OCI-LY3 (cell line): ENCODE data around the gene ZHX3.

Experiments
- H2AFZ ChIP-seq: fragments of 200-600, 300-600 bp; shearing (Covaris generic); 2 replicates; pipeline ENCODE4 v1.6.0; 2014; ENCODE audit warnings: antibody characterized with exemption, low read depth, low read length
- H3K27ac ChIP-seq: fragments of 200-600, 300-600 bp; sonication (generic); 2 replicates; pipeline ENCODE4 v1.5.1; 2014; ENCODE audit warnings: mild to moderate bottlenecking, low read length, moderate library complexity, mixed read lengths
- H3K27me3 ChIP-seq: fragments of 200-600, 300-600 bp; sonication (generic); 2 replicates; pipeline ENCODE4 v1.6.1; 2014; ENCODE audit warnings: low read depth, low read length, mixed read lengths
- H3K36me3 ChIP-seq: fragments of 200-600, 300-600 bp; sonication (generic); replicated peaks from 2 replicates; pipeline ENCODE3; 2014; ENCODE audit warnings: low read depth, low read length, mixed read lengths
- H3K4me1 ChIP-seq: fragments of 300-600, 200-600 bp; sonication (generic); 2 replicates; pipeline ENCODE4 v1.6.1; 2014; ENCODE audit warnings: low read length, mixed read lengths
- H3K4me2 ChIP-seq: fragments of 200-600, 300-600 bp; sonication (generic); 2 replicates; pipeline ENCODE4 v1.6.1; 2014; ENCODE audit warnings: low read length, mixed read lengths
- H3K4me3 ChIP-seq: fragments of 300-600, 200-600 bp; sonication (generic); 2 replicates; pipeline ENCODE4 v1.5.1; 2014; ENCODE audit warnings: antibody characterized with exemption, mild to moderate bottlenecking, low read length, moderate library complexity
- H3K79me2 ChIP-seq: fragments of 300-600, 200-600 bp; shearing (Covaris generic); 2 replicates; pipeline ENCODE4 v1.6.1; 2014; ENCODE audit warnings: mild to moderate bottlenecking, low read length, mixed read lengths
- H3K9ac ChIP-seq: fragments of 300-600, 200-600 bp; shearing (Covaris generic); 2 replicates; pipeline ENCODE4 v1.6.0; 2014; ENCODE audit warnings: mild to moderate bottlenecking, low read length, moderate library complexity
- H3K9me3 ChIP-seq: fragments of 200-600, 300-600 bp; shearing (Covaris generic); 2 replicates; pipeline ENCODE4 v1.6.1; 2014; ENCODE audit warnings: low read length, mixed read lengths; ENCODE audit not compliant: insufficient read depth
- H4K20me1 ChIP-seq: fragments of 200-600, 300-600 bp; sonication (generic); 2 replicates; pipeline ENCODE4 v1.6.1; 2016; ENCODE audit warnings: low read length, mixed read lengths; ENCODE audit not compliant: insufficient read depth
- EZH2phosphoT487 ChIP-seq: fragments of 200-600 bp; shearing (Covaris generic); IDR thresholded peaks from 2 replicates; pipeline ENCODE4 v1.6.1; 2018; ENCODE audit warnings: antibody characterized with exemption, mixed run types, low read depth
- TF ChIP-seq, protein P1 (sequence below): fragments of 200-600, 300-600 bp; sonication (generic); IDR thresholded peaks from 2 replicates; pipeline ENCODE4 v1.5.1; 2014; ENCODE audit warnings: antibody characterized with exemption, low read length, low read depth

The ZHX3 gene

DNA sequence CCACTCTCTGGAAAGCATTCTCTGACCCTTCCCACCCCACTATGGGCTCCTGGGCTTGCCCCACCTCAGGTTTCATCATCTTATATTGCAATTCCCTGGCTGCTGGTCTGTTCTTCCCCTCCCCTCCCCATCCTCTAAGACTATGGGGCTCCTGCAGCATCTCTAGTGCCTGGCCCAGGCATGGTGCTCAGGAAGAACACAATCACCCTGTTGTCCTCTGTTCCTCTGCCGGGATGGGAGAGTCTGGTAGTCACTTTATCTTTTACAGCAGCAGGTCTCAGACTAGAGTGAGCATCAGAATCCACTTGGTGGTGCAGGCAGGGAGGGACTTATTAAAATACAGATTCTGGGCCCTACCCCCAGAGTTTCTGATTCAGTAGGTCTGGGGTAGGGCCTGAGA is 18.1 kb upstream of the ZHX3 start:
- TF ChIP-seq EZH2phosphoT487: no peak
- TF ChIP-seq, protein P1, sequence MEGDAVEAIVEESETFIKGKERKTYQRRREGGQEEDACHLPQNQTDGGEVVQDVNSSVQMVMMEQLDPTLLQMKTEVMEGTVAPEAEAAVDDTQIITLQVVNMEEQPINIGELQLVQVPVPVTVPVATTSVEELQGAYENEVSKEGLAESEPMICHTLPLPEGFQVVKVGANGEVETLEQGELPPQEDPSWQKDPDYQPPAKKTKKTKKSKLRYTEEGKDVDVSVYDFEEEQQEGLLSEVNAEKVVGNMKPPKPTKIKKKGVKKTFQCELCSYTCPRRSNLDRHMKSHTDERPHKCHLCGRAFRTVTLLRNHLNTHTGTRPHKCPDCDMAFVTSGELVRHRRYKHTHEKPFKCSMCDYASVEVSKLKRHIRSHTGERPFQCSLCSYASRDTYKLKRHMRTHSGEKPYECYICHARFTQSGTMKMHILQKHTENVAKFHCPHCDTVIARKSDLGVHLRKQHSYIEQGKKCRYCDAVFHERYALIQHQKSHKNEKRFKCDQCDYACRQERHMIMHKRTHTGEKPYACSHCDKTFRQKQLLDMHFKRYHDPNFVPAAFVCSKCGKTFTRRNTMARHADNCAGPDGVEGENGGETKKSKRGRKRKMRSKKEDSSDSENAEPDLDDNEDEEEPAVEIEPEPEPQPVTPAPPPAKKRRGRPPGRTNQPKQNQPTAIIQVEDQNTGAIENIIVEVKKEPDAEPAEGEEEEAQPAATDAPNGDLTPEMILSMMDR: no peak
- Histone ChIP-seq H3K4me2 (no peak overlapping the region), H2AFZ (no peak overlapping the region), H3K9ac (no peak overlapping the region), H3K36me3 (no peaks in the 10 kb centered on the region), H4K20me1 (no peaks in the 10 kb centered on the region), H3K4me3 (no peak overlapping the region), H3K79me2 (no peaks in the 10 kb centered on the region), H3K27me3 (peaks cover 18% of the 10 kb centered on the region), H3K9me3 (no peaks in the 10 kb centered on the region), H3K4me1 (peaks cover 10% of the 10 kb centered on the region), H3K27ac (no peak overlapping the region)

DNA sequence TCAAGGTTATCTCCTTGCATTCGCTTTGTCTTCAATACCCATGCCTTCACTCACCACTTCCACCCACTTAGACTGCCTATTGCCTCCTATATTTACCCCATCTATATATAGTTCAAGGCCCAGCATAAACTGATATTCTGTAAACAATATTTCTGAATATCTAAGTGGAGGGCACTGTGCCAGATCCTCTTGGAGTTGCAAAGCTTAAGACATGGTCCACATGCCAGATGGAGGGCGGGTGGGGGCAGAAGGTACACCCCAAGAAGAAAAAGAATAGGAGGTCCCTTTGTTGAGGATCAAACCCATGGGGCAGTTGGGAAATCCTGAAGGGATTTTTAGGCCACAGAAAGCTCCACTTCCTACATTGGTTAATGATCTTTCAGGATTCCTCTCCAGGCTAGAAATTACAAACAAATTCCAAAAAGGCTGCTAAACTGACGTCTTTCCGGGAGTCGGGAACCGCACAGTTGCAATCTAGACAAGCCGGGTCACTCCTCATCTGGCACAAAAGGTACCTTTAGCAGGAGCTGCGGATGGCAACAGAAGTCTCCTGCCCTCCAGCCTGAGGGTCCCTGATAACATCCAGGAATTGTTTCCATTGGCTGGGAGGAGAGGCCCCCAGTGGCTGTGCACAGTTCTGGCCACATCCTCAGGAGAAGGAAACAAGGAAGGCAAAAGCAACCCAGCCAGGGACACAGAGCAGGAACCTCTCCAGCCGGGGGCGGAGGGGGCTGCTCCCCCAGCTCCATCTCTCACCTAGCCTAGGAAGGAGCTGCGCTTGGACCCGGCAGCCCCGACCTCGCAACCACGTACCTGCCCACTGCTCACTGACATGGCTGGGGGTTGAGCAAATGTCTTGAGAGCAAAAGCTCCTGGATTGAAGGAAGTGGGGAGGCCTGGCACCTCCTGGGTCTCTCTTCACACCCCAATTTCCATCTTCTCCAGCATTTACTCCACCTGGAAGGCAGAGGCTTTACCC is 17.2 kb upstream of the ZHX3 start:
- H3K9ac ChIP-seq: no peak overlapping the region
- H3K9me3 ChIP-seq: no peaks in the 10 kb centered on the region
- no peaks in the 10 kb centered on the region for H3K79me2 ChIP-seq
- H3K27me3 ChIP-seq: peaks cover 18% of the 10 kb centered on the region
- H3K27ac ChIP-seq: no peak overlapping the region
- no peak overlapping the region for H2AFZ ChIP-seq
- H3K4me3 ChIP-seq: no peak overlapping the region
- H3K36me3 ChIP-seq: no peaks in the 10 kb centered on the region
- H3K4me1 ChIP-seq: peaks cover 3% of the 10 kb centered on the region; the same call in 1 of the 2 replicates
- H4K20me1 ChIP-seq: no peaks in the 10 kb centered on the region
- TF ChIP-seq, protein P1: no peak
- no peak for TF ChIP-seq EZH2phosphoT487
- no peak overlapping the region for H3K4me2 ChIP-seq

DNA sequence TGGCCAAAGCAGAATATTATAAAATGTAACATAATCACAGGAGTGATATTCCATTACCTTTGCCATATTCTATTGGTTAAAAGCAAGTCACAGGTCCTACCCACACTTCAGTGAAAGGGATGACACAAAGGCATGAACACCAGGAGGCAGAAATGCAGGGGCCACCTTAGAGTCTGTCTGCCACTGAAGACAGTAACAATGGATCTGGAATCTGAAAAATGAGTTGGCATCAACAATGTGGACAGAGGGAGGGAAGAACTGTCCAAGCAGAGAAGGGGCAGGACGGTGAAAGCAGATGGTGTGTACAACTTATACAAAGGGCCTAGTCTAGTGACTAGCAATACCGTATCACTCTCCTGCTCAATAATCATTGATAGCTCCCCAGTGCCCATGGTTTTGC is 16.5 kb upstream of the ZHX3 start:
- Histone ChIP-seq H3K4me3 (no peak overlapping the region), H3K9ac (no peak overlapping the region), H4K20me1 (no peaks in the 10 kb centered on the region), H3K27ac (no peak overlapping the region), H3K36me3 (no peaks in the 10 kb centered on the region), H3K9me3 (no peaks in the 10 kb centered on the region), H3K27me3 (peaks cover 12% of the 10 kb centered on the region), H3K4me2 (no peak overlapping the region), H2AFZ (no peak overlapping the region), H3K4me1 (no peaks in the 10 kb centered on the region), H3K79me2 (no peaks in the 10 kb centered on the region)
- no peak for TF ChIP-seq EZH2phosphoT487
- TF ChIP-seq, protein P1: no peak

DNA sequence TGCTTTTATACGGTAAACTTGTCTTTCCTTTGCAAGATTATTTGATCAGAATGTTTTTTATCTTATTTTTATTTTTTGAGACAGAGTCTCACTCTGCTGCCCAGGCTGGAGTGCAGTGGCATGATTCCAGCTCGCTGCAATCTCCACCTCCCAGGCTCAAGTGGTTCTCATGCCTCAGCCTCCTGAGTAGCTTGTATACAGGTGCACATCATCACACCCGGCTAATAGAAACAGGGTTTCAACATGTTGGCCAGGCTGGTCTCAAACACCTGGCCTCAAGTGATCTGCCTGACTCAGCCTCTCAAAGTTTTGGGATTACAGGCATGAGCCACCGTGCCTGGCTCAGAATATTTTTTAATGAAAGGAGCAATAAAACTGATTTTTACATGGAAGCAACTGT is 14.2 kb upstream of the ZHX3 start:
- peaks cover 12% of the 10 kb centered on the region for H3K27me3 ChIP-seq

More for the DNA sequence above, 14.2 kb upstream of the ZHX3 start:
- Histone ChIP-seq H3K4me1 (no peaks in the 10 kb centered on the region), H4K20me1 (no peaks in the 10 kb centered on the region), H3K27ac (no peak overlapping the region), H3K4me3 (no peak overlapping the region), H3K36me3 (no peaks in the 10 kb centered on the region), H3K9me3 (no peaks in the 10 kb centered on the region), H2AFZ (no peak overlapping the region), H3K9ac (no peak overlapping the region), H3K4me2 (no peak overlapping the region), H3K79me2 (no peaks in the 10 kb centered on the region)
- TF ChIP-seq EZH2phosphoT487: no peak
- TF ChIP-seq, protein P1: no peak
